NOMO-1 treated with dmso at 0.1 percent for 144 hours (cell line): Measurements from ENCODE around the gene CTNNA1.

Experiments used
- DNase-seq: peaks from one replicate; lab custom pipeline; 2025; ENCODE audit not compliant: unreplicated experiment; lab: John Stamatoyannopoulos, UW

CTNNA1 gene

GRCh38 chr5:138844812-138845513 is 91.7 kb downstream of the CTNNA1 start:
- DNase-seq: no peak

- no peak for DNase-seq
These were observed 96.2 kb downstream of the CTNNA1 start for GRCh38 chr5:138849439-138849838.

GRCh38 chr5:138849882-138850281 is 96.7 kb downstream of the CTNNA1 start:
- DNase-seq: no peak

GRCh38 chr5:138850865-138851435 is 97.7 kb downstream of the CTNNA1 start:
- no peak for DNase-seq

GRCh38 chr5:138853132-138853531 is 99.9 kb downstream of the CTNNA1 start:
- no peak for DNase-seq

- no peak for DNase-seq
These were observed 113.8 kb downstream of the CTNNA1 start for GRCh38 chr5:138867011-138867410.

- no peak for DNase-seq
These were observed 115.8 kb downstream of the CTNNA1 start for GRCh38 chr5:138869038-138869437.

GRCh38 chr5:138869763-138870500 is 116.7 kb downstream of the CTNNA1 start:
- no peak for DNase-seq

GRCh38 chr5:138870611-138871010 is 117.4 kb downstream of the CTNNA1 start:
- no peak for DNase-seq

- no peak for DNase-seq
These were observed 119.7 kb downstream of the CTNNA1 start for GRCh38 chr5:138872841-138873465.

GRCh38 chr5:138873466-138874221 is 120.4 kb downstream of the CTNNA1 start:
- DNase-seq: no peak

GRCh38 chr5:138874241-138874640 is 121.0 kb downstream of the CTNNA1 start:
- DNase-seq: no peak

GRCh38 chr5:138874771-138875551 is 121.7 kb downstream of the CTNNA1 start, which contains the start of gene LRRTM2:
TSS of gene LRRTM2 (minus strand) at chr5:138875335. CDS start at chr5:138874911, 424 bp downstream.
- no peak for DNase-seq

- DNase-seq: no peak
These were observed 122.3 kb downstream of the CTNNA1 start for GRCh38 chr5:138875552-138875875.

GRCh38 chr5:138875946-138876345 is 122.7 kb downstream of the CTNNA1 start:
- DNase-seq: no peak

- DNase-seq: no peak
These were observed 123.6 kb downstream of the CTNNA1 start for GRCh38 chr5:138876811-138877210.

- no peak for DNase-seq
These were observed 125.4 kb downstream of the CTNNA1 start for GRCh38 chr5:138878437-138879235.

- no peak for DNase-seq
These were observed 130.0 kb downstream of the CTNNA1 start for GRCh38 chr5:138883211-138883610.

- DNase-seq: no peak
These were observed 130.9 kb downstream of the CTNNA1 start for GRCh38 chr5:138884094-138884493.
